GM18867 (cell line): ENCODE data around the gene VASP.
"Not testable (repeated sequence)": the region's sequence is repeated elsewhere in the genome, so short reads cannot be mapped to it uniquely, and the experiment has no call there.

Experiments used
- ATAC-seq: cut with Tn5 transposase; IDR thresholded peaks from one replicate; pipeline ENCODE4 v1.9.1; 2021; ENCODE audit warnings: mild to moderate bottlenecking, moderate library complexity; ENCODE audit not compliant: unreplicated experiment

VASP gene

DNA sequence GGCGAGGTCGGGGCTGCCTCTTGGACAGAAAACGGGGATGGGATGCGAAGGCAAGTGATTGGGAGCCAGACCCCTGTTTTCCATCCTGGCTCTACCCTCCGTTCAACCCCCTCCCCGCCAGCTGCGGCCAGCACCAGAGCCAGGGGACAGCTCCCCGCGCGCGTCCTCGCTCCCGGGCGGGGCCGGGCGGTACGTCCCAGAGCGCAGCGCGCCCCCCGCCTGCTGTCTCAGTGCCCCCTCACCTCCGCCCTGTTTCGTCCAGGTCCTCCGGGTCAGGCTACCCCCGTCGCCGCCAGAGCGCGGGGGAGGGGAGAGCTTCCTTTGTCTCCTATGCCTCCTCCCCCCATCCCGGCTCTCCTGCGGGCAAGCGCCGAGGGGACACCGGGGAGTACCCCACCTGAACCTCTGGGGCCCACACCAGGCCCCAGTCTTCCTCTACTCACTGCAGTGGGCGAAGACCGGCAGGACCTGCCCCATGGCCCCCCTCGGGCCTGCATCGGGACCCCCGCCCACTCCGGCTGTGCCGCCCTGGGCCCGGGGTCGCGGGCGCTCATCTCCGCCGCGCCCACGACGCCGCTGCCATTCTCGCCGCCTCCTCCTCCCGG, 10.8 kb upstream of the VASP start:
- ATAC-seq = peak; percentile 24

DNA sequence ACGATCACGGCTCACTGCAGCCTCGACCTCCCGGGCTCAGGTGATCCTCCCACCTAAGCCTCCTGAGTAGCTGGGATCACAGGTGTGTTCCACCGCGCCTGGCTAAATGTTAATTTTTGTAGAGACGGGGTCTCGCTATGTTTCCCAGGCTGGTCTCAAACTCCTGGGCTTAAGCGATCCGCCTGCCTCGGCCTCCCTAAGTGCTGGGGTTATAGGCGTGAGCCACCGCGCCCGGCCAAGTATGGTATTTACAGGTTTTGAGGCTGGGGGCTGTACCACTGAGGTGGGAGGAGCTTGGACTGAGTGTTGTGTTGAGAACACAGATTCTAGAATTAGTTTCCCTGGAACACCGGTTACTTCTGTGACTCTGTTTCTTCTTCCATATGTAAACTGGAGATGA, 9.5 kb upstream of the VASP start:
- ATAC-seq = no peak

DNA sequence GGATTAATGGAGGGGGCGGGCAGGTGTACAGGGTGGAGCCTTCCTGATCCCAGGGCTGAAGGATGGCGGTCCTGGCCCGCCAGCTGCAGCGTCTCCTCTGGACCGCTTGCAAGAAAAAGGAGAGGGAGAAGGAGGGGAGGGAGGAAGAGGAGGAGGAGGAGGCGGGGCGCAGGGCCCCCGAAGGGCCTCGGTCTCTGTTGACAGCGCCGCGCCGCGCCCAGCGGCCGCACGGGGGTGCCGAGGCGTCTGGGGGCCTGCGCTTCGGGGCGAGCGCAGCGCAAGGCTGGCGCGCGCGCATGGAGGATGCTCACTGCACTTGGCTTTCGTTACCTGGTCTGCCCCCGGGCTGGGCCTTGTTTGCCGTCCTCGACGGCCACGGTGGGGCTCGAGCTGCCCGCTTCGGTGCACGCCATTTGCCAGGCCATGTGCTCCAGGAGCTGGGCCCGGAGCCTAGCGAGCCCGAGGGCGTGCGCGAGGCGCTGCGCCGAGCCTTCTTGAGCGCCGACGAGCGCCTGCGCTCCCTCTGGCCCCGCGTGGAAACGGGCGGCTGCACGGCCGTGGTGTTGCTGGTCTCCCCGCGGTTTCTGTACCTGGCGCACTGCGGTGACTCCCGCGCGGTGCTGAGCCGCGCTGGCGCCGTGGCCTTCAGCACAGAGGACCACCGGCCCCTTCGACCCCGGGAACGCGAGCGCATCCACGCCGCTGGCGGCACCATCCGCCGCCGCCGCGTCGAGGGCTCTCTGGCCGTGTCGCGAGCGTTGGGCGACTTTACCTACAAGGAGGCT, 8.7 kb upstream of the VASP start, which contains the start of gene PPM1N:
Gene PPM1N (plus strand): TSS at position 33 of the 785 bp plus-strand sequence. CDS start 30 bp downstream, at position 63.
- no peak for ATAC-seq

DNA sequence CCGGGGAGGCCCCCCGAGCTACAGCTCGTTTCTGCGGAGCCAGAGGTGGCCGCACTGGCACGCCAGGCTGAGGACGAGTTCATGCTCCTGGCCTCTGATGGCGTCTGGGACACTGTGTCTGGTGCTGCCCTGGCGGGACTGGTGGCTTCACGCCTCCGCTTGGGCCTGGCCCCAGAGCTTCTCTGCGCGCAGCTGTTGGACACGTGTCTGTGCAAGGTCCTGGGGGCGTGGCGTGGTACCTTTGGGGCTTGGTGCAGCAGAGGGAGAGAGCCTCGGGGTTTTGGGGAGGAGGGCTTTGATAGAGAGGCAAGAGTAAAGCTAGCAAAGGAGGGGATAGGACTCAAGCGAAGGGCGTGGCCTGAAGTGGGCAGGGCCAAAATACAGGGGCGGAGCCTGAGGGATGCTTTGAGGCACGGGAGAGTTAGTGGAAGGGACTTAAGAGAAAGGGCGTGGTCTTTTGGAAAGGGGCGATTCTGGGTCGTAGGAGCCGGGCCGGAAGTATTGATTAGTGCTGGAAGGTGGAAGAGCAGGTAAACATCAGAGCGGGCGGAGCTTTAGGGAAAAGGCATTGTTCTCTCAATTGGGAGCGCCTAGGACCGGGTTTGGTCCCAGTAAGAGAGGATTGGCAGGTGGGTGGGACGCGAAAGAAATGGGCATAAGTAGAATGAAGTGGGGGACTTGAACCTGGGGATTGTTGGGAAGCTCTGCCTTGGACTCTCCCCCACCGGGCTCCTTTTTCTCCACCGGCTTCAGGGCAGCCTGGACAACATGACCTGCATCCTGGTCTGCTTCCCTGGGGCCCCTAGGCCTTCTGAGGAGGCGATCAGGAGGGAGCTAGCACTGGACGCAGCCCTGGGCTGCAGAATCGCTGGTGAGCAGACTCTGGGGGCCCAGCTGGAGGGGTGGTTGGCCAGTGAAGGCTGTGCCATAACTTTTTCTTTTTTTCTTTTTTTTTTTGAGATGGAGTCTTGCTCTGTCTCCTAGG, 7.8 kb upstream of the VASP start:
- no peak for ATAC-seq

DNA sequence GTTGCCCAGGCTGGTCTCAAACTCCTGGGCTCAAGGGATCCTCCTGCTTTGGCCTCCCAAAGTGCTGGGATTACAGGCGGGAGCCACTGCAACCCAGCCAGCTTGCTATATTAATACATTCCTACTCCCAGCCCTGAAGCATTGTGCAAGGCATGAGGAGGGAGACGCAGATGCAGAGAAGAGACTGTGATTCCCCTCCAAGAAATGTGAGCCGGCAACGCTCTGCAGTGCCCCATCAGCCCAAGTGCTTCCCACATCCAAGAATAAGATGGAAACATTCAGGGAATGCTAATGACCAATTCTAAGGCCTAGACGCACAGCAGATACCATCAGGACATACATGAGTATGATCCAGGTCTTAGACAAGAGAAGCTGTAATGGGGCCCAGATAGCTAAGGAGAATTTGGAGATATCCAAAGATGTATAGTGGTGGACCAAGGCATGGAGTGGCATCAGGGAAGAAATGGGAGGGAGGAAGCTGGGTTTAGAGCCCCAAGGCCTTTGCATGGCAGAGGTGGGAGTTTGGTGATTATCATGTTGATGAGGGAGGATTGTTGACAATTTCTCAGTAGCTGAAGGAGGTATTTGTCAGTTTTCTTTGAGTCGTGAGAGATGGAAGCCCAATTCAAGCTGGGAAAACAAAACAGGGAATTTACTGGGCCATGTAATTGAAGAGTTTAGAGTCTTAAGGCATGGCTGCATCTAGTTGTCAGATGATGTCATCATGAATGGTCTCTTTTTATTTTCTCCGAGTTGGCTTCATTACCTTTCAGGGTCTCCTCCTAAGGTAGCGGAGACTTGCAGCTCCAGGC, 6.2 kb upstream of the VASP start:
- no peak for ATAC-seq

DNA sequence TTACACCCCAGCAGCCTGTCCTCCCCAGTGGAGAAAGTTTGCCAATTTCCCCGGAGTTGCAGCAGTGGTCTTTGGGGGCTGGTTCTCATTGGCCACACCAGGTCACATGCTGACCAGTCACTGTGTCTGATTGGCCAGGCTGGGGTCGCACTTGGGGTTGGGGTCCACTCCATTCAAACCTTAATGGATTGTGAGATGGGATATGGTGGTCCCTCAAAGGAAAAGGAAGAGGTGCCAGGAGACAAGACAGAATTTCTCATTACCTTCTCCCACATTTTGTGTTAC, 5.6 kb upstream of the VASP start:
- ATAC-seq = no peak

DNA sequence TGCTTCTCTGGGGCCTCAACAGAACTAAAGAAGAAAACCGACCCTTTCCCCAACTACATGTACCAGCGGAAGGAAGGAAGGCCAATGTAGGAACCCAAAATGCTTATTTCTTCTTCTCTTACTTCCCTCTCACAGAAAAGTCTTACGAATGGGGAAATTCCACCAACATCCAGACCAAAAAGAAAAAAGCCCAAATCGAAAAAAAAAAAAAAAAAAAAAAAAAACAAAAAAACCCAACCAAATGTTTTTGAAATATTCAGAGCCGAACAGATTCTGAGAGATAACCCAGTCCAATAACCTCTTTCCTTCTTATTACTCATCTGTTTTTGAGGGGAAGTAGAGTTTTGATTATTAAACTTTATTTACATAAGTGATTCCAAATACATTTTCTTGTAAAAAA, 5.2 kb upstream of the VASP start:
- no peak for ATAC-seq

DNA sequence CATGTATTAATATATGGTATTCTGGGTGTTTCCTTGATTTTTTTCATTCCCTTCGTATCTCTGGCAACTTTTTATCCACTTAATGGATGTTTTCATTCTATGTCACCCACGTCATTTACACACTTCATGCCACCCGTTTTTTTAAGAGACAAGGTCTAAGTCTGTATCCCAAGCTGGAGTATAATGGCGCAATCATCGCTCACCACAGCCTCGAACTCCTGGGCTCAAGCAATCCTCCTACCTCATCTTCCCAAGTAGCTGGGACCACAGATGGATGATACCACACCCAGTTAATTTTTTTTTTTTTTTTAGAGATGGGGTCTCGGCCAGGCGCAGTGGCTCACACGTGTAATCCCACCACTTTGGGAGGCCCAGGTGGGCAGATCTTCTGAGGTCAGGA, 3.4 kb upstream of the VASP start:
- no peak for ATAC-seq

DNA sequence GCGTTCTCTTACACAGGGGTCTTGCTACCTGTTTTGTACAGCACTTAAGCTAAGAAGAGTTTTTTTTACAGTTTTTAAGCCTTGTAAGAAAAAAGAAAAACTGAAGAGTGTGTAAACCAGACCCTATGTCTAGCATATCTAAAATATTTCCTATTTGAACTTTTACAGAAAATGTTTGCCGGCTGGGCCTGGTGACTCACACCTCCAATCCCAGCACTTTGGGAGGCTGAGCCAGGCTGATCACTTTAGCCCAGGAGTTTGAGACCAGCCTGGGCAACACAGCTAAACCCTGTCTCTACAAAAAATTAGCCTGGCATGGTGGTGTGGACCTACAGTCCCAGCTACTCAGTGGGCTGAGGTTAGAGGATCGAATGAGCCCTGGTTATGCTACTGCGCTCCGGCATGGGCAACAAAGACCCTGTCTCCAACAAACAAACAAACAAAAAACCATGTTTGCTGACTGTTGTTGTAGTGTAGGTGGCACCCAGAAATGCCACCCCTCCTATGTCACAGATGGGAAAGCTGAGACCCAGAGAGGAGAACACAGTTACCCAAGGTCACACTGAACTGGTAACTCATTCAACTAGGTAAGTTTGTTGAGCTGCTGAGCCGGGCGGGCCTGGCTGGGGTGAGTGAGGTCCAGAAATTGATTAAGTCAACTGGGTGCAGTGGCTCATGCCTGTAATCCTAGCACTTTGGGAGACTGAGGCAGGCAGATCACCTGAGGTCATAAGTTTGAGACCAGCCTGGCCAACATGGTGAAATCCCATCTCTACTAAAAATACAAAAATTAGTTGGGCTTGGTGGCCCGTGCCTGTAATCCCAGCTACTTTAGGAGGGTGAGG, 1.9 kb upstream of the VASP start:
- ATAC-seq = no peak

DNA sequence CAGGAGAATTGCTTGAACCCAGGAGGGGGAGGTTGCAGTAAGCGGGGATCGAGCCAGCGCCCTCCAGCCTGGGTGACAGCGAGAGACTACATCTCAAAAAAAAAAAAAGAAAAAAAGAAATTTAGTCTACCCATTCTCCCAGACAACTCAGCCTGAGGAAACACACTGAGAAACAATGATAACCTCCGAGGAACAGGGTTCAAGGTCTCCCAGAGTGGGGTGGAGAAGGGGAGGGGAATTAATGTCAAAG, 1.4 kb upstream of the VASP start:
- ATAC-seq = no peak

DNA sequence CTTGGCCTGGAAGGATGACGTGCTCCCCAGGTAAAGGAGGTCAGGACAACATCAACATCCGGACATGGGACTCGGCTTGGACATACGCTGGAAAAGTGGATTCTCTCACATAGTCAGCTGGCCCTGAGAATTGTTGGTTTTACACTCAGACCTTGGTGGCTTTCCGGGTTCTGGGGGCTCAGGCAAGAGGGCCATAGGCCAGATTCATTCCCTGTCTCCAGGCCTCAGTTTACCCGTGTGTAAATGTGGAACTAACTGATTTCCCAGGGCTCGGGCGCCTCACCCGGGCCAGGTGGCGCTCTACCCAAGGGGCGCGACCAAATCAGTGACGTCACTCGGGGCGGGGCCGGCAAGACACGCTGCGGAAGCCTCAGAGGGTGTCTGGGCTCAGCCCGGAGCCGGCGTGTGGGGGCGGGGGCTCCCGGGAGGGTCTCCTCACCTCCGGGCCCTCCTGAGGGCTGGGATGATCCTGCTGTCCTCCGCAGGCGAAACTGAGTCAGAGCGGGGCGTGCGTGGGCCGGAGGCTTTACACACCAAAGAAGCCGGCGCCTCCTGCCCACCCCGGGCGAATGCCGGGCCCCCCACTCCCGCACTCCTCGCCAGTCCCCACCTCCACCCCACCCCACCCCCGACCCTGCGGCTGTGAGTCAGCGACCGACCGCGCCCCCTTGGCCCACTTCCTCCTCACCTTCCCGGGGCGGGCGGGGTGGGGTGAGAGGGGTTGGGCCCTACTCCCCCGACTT, 862 bp upstream of the VASP start:
- ATAC-seq = peak; percentile 59

DNA sequence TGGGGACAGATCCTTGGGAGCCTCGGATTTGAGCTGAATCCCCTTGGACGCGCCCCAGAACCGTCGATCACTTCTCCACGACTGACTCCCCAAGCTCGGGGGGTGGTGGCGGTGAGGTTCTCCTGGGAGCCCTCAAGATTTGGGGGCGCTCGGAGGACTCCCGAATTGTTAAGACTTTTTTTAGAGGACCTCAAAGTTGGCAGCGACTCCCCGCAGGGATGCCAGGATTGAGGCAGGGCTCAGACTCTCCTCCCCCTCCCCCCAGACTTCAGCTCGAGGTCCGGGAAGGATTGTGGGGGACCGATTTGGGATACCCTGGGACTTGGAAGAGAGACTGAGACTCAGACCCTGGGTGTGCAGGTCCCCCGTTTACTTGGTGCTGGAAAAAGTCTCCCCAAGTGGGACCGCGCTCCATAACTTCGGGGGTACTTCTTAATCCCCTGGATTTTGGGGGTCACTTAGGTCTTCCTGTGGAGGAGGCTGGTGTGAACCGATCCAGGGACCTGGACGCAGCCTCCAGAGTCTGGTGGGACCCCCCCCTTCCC, 665 bp downstream of the VASP start:
- no peak for ATAC-seq

DNA sequence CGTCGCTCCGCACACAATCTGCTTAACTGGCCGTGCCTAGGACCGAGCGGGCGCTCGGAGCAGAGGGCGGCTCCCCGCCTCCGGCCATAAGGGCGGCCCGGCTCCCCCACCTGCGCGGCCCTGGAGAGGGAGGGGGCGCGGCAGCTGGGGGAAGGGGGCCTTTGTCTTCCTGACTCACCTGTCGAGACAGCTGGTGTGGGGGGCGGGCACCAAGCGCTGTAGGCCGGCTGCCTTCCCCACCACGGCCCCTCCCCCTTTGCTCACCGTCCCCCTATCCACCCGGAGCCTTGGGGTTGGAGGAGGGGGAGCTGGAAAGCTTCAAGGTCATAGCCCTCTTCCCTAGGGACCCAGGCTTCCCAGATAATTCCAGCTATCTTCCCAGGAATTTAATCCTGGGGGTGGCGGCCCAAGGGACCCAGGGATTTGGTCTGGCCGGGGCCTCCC, 1.2 kb downstream of the VASP start:
- ATAC-seq = no peak

DNA sequence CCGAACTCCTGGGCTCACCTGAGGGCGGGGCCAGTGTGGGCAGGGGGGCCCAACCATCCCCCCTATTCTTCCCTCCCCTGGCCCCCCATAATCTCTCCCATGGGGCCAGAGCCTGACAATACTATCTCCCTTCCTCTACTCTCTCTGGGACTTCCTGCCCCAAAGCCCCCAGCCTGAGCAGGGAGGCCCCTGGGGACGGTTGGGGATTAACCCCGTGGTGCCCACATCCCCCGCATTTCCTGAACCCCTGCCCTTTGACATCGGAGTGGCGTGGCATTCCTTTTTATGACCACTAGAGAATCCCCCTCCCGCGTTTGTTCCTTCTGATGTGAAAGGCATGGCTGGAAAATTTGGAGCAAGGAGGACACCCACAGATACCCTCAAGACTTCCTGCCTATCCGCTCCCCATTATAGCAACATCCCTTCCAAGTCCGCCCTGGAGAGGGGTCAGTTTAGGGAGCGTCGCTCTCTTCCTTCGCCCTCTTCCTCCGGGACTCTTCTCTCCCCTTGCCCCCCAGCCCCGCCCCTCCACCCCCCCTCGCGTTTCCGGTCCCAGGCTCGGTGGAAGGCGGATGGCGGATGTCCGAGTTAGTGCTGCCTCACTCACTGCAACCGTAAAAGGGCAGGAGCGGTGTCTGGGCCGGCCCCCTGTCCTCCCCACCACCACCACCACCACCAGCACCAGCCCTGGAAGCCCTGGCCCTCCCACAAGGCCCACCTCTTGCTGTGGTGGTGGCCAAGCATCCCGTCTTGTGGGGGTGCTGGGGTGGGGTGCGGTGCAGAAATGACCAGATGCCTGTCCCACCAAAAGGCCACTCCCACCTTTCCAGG, 1.8 kb downstream of the VASP start:
- ATAC-seq = no peak

DNA sequence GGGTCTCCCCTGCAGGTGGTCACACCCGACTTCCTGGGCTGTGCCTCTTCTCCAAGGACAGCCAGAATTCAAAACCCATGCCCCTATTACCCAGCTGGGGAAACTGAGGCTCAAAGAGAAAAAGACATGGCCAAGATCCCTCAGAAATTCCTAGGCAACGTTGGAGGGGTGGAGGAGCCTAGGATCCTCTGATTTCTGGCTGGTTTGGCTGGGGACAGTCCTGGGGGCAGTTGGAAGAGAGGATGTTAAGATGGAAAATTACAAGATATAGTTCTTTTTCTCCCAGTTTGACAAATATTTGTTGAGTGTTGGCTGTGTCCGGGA, 2.4 kb downstream of the VASP start:
- no peak for ATAC-seq

DNA sequence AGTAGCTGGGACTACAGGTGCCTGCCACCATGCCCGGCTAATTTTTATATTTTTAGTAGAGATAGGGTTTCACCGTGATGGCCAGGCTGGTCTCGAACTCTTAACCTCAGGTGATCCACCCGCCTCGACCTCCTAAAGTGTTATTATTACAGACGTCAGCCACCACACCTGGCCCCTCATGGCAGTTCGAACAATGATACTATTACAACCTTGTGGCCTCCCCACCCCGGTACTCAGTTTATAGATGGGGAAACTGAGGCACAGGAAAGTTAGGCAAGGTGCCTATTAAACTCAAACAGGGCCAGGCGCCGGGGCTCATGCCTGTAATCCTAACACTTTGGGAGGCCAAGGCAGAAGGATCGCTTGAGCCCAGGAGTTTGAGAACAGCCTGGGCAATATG, 3.1 kb downstream of the VASP start:
- ATAC-seq = not testable (repeated sequence)

DNA sequence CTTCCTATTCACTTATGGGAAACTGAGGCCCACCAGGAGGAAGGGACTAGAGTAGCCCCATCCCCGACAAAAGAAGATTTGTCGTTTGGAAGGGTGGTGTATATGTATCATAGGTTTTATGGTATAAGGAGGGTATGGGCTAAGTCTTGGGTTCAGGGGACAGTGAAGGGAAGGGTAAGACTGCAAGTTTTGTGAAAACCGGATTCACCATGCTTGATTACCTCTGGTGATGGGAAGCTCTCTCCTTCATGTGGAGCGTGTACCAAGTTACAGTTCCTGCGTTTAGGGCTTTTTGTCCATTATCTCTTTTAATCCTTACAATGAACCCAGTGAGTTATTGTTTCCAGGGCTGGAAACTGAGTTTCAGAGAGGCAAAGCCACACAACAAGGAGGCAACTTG, 3.8 kb downstream of the VASP start:
- no peak for ATAC-seq

DNA sequence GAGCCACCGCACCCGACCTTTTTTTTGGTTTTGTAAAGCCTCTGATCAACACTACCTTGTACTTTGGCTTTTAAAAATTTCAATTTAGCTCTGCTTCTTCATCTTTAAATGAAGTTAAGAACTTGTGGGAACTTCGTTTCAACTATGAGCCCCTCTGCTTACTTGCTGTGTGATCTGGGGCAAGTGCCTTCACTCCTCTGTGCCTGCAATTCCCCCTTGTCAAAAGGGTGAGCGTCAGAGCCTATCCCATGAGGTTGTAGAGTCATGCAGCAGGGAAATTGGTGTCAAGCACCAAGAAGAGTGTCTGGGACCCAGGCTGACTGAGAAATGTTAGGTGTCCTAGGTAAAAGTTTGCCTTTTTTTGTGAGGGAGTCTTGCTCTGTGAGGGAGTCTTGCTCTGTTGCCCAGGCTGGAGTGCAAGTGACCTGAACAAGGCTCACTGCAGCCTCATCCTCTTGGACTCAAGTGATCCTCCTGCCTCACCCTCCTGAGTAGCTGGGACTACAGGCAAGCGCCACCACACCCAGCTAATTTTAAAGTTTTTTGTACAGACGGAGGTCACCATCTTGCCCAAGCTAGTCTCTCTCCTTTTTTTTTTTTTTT, 5.7 kb downstream of the VASP start:
- ATAC-seq = no peak
